Naive thymus-derived CD4-positive, alpha-beta T cell (primary cell): ENCODE data around the gene SIGLEC6. TPM values are rescaled to one million over a fixed set of nuclear protein-coding genes. Genes with fewer than 3 reads are reported as not detected.

ENCODE experiments used
- ATAC-seq: fragments of 150-1000 bp; cut with Tn5 transposase; 2 replicates; pipeline ENCODE4 v1.10.0; 2021; ENCODE audit warnings: mild to moderate bottlenecking, moderate library complexity
- CTCF ChIA-PET: fragments of 350-600 bp; sonication (Branson Sonifier 250); formaldehyde crosslinking; loops from one replicate; lab custom pipeline; 2021; ENCODE audit warnings: antibody characterized with exemption; lab: Charles Lee
- POLR2A ChIA-PET: fragments of 350-600 bp; sonication (Branson Sonifier 250); formaldehyde crosslinking; loops from one replicate; lab custom pipeline; 2021; ENCODE audit warnings: antibody characterized with exemption, inconsistent platforms; lab: Charles Lee
- DNase-seq, 9 donors: peaks; one replicate each; pipeline versions ENCODE4 v3.0.0 to v3.0.0-alpha.2; 2020 to 2022; ENCODE audit warnings: mixed read lengths in 1 of 9
- H3K27ac ChIP-seq: one replicate; pipeline ENCODE4 v1.7.0; 2013; ENCODE audit warnings: mild to moderate bottlenecking, low read depth, low read length, moderate library complexity
- H3K27me3 ChIP-seq, 2 donors: one replicate each; pipeline ENCODE4 v1.7.0; 2013; ENCODE audit warnings: low read length in 2 of 2, mild to moderate bottlenecking in 2 of 2, moderate library complexity in 2 of 2; ENCODE audit not compliant: control insufficient read depth in 2 of 2, insufficient read depth in 2 of 2
- H3K36me3 ChIP-seq, 3 experiments: 1 replicate in 2 of 3; 2 replicates in 1 of 3; pipeline ENCODE4 v1.7.0; 2013; ENCODE audit warnings: low read length in 3 of 3, mild to moderate bottlenecking in 3 of 3, moderate library complexity in 1 of 3; ENCODE audit not compliant: insufficient read depth in 3 of 3, control insufficient read depth in 2 of 3
- H3K4me1 ChIP-seq, 2 donors: one replicate each; pipeline ENCODE4 v1.7.0; 2013; ENCODE audit warnings: low read length in 2 of 2, mild to moderate bottlenecking in 2 of 2, moderate library complexity in 1 of 2; ENCODE audit not compliant: control insufficient read depth in 2 of 2, insufficient read depth in 2 of 2
- H3K4me3 ChIP-seq: 2 replicates; pipeline ENCODE4 v1.7.0; 2013; ENCODE audit warnings: mild to moderate bottlenecking, low read length
- H3K9me3 ChIP-seq, 3 experiments: 1 replicate in 2 of 3; 2 replicates in 1 of 3; pipeline ENCODE4 v1.7.0; 2013; ENCODE audit warnings: low read length in 3 of 3; ENCODE audit not compliant: control insufficient read depth in 2 of 3
- H3K27ac Mint-ChIP-seq, 9 donors: one replicate each; pipeline ENCODE4 v1.8.0; 2020 to 2022; ENCODE audit warnings: mixed read lengths in 9 of 9, mild to moderate bottlenecking in 8 of 9, moderate library complexity in 5 of 9, inconsistent platforms in 2 of 9
- H3K27me3 Mint-ChIP-seq, 5 donors: one replicate each; pipeline ENCODE4 v1.8.0; 2021 to 2022; ENCODE audit warnings: mixed read lengths in 5 of 5, mild to moderate bottlenecking in 1 of 5
- H3K36me3 Mint-ChIP-seq, 5 donors: one replicate each; pipeline ENCODE4 v1.8.0; 2020 to 2022; ENCODE audit warnings: mixed read lengths in 5 of 5, mild to moderate bottlenecking in 3 of 5, inconsistent platforms in 1 of 5
- H3K4me1 Mint-ChIP-seq, 7 donors: one replicate each; pipeline ENCODE4 v1.8.0; 2020 to 2022; ENCODE audit warnings: mixed read lengths in 7 of 7, mild to moderate bottlenecking in 3 of 7, inconsistent platforms in 1 of 7
- H3K4me3 Mint-ChIP-seq, 10 donors: one replicate each; pipeline ENCODE4 v1.8.0; 2020 to 2022; ENCODE audit warnings: mild to moderate bottlenecking in 10 of 10, mixed read lengths in 10 of 10, moderate library complexity in 6 of 10, inconsistent platforms in 2 of 10
- H3K9me3 Mint-ChIP-seq, 11 donors: one replicate each; pipeline ENCODE4 v1.8.0; 2020 to 2022; ENCODE audit warnings: mixed read lengths in 11 of 11, mild to moderate bottlenecking in 4 of 11, inconsistent platforms in 1 of 11, moderate library complexity in 1 of 11
- intact Hi-C, 2 donors: fragments of 100-400 bp; cut with micrococcal nuclease; formaldehyde crosslinking; loops; one replicate each; pipeline ENCODE4 v1.15.1; 2023
- polyA plus RNA-seq, 2 donors: library from polyadenylated mRNA; unstranded; fragments of 300-500 nt; fragmentation: Illumina TruSeq; gene quantifications; one replicate each; pipeline ENCODE4 v1.2.3, GENCODE V29; 2021
- total RNA-seq, 6 experiments: library from RNA in 5 of 6; stranded (reverse) in 5 of 6; gene quantifications; 1 replicate in 5 of 6; 2 replicates in 1 of 6; pipeline ENCODE4 v1.2.3 and lab custom pipeline; 2021 to 2026

The SIGLEC6 gene
- total and polyA plus RNA-seq, 7 experiments from 2014 or later = 0.46 to 2.5 (median 0.64) TPM; not detected in 2

DNA sequence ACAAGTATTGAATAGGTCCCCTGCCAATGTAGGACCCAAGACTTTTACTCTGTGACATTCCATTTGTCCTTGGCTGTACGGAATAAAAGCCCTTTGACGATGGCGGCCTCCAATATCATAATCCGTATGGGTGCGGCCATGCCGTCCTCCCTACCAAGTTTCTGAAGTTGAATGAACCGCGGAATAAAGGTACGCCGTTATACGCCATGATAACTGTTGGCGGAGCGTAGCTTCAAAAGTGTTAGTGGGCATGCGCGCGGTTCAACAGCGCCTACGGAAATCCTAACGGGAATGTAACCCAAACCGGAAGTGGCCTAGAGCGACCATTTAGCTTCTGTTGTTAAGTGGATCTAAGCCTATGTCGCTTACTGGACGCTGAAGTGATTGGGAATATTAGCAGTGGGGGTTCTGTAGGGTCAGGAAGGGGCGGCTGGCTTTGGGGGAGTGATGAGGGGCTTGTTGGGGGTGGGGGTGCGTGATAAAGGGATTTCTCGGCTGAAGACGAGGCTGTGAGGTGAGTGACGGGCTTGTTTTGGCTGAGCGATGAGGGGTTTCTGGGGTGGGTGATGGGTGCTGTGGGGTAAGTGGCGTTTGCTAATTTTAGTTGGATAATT is 39.6 kb upstream of the SIGLEC6 start, which contains the start of gene ZNF175:
TSS of gene ZNF175 (plus strand) at position 322 of the 614 bp plus-strand sequence. CDS start 2,047 bp downstream, outside the sequence.
- Mint-ChIP-seq H3K27me3 (peaks cover 4 to 18% (median 7%) of the 10 kb centered on the region in 5 donors), H3K4me1 (peaks cover 21 to 45% (median 34%) of the 10 kb centered on the region in 7 donors), H3K27ac (peak within 1 kb of the TSS; percentile 36 to 90 (median 80)), H3K9me3 (peaks cover 0 to 8% (median 2%) of the 10 kb centered on the region in 11 donors), H3K4me3 (peak within 1 kb of the TSS; percentile 82 to 99 (median 96)), H3K36me3 (peaks cover 12 to 42% (median 31%) of the 10 kb centered on the region in 5 donors)
- POLR2A ChIA-PET = no interaction called here
- no peaks in the 10 kb centered on the region for H3K27me3 ChIP-seq
- CTCF ChIA-PET = interaction anchor here (0.6 kb wide), 1 partner anchor 146 kb away, joined by 3 read pairs; no protein-coding TSS in a partner anchor
- peaks cover 0 to 8% (median 0%) of the 10 kb centered on the region in 3 experiments for H3K36me3 ChIP-seq
- peak within 1 kb of the TSS; percentile 30 for H3K27ac ChIP-seq
- peak; percentile 96 for ATAC-seq
- intact Hi-C loops = loop anchor here (1.0 to 5.0 kb wide), 4 partner anchors 23 to 601 kb away; partner anchors contain the start of genes CTU1 (in 1 of the 2) and ZNF836 (in 1 of the 2)
- peaks cover 10 to 11% of the 10 kb centered on the region in 2 donors for H3K4me1 ChIP-seq
- no peaks in the 10 kb centered on the region for H3K9me3 ChIP-seq
- H3K4me3 ChIP-seq = peak within 1 kb of the TSS; percentile 84
- DNase-seq = peak; percentile 41 to 79 (median 71)

- no peak overlapping the region for H3K27ac Mint-ChIP-seq
- ChIA-PET CTCF (interaction anchor here (0.6 kb wide), 1 partner anchor 179 kb away, joined by 3 read pairs; no protein-coding TSS in a partner anchor), POLR2A (no interaction called here)
These were observed 37.0 kb upstream of the SIGLEC6 start for GRCh38 chr19:51568456-51568855.

GRCh38 chr19:51567583-51567982 is 36.1 kb upstream of the SIGLEC6 start:
- intact Hi-C loops = no loop called here
- H3K4me1 Mint-ChIP-seq = peaks cover 13 to 29% (median 22%) of the 10 kb centered on the region in 7 donors
- DNase-seq (no peak), ATAC-seq (no peak)
- peaks cover 3 to 12% (median 10%) of the 10 kb centered on the region in 5 donors for H3K36me3 Mint-ChIP-seq
- POLR2A ChIA-PET = no interaction called here
- Histone ChIP-seq H3K27ac (no peak overlapping the region), H3K4me3 (no peak overlapping the region), H3K27me3 (no peaks in the 10 kb centered on the region), H3K4me1 (peaks cover 10 to 11% of the 10 kb centered on the region in 2 donors), H3K9me3 (no peaks in the 10 kb centered on the region), H3K36me3 (no peaks in the 10 kb centered on the region)
- CTCF ChIA-PET = no interaction called here
- H3K27me3 Mint-ChIP-seq = peaks cover 30 to 43% (median 35%) of the 10 kb centered on the region in 5 donors
- H3K9me3 Mint-ChIP-seq = peaks cover 0 to 7% (median 1%) of the 10 kb centered on the region in 11 donors
- no peak overlapping the region for H3K4me3 Mint-ChIP-seq
- H3K27ac Mint-ChIP-seq = no peak overlapping the region

More at GRCh38 chr19:51568456-51568855, 37.0 kb upstream of the SIGLEC6 start:
- Histone ChIP-seq H3K4me3 (no peak overlapping the region), H3K9me3 (no peaks in the 10 kb centered on the region), H3K27me3 (no peaks in the 10 kb centered on the region), H3K36me3 (peaks cover 0 to 5% (median 0%) of the 10 kb centered on the region in 3 experiments), H3K27ac (no peak overlapping the region), H3K4me1 (peaks cover 10 to 11% of the 10 kb centered on the region in 2 donors)
- Mint-ChIP-seq H3K9me3 (peaks cover 0 to 7% (median 1%) of the 10 kb centered on the region in 11 donors), H3K4me1 (peaks cover 19 to 37% (median 28%) of the 10 kb centered on the region in 7 donors), H3K36me3 (peaks cover 6 to 20% (median 12%) of the 10 kb centered on the region in 5 donors), H3K27me3 (peaks cover 24 to 38% (median 30%) of the 10 kb centered on the region in 5 donors), H3K4me3 (peak overlapping the region in 1 of 10 donors; percentile 33)
- ATAC-seq (no peak), DNase-seq (no peak)
- intact Hi-C loops = no loop called here

- H3K27me3 ChIP-seq = no peaks in the 10 kb centered on the region
- peaks cover 7 to 8% of the 10 kb centered on the region in 2 donors for H3K4me1 ChIP-seq
- ATAC-seq = no peak
- Mint-ChIP-seq H3K36me3 (peaks cover 2 to 8% (median 4%) of the 10 kb centered on the region in 5 donors), H3K9me3 (peaks cover 0 to 10% (median 3%) of the 10 kb centered on the region in 11 donors), H3K27ac (no peak overlapping the region), H3K27me3 (peaks cover 35 to 48% (median 40%) of the 10 kb centered on the region in 5 donors), H3K4me1 (peaks cover 6 to 20% (median 13%) of the 10 kb centered on the region in 7 donors), H3K4me3 (no peak overlapping the region)
- H3K27ac ChIP-seq = no peak overlapping the region
- intact Hi-C loops = no loop called here
- ChIA-PET POLR2A (no interaction called here), CTCF (no interaction called here)
- no peak overlapping the region for H3K4me3 ChIP-seq
- H3K9me3 ChIP-seq = no peaks in the 10 kb centered on the region
- no peak for DNase-seq
- H3K36me3 ChIP-seq = no peaks in the 10 kb centered on the region
These were observed 35.1 kb upstream of the SIGLEC6 start for GRCh38 chr19:51566489-51567100.

- intact Hi-C loops = no loop called here
- no peak for ATAC-seq
- Mint-ChIP-seq H3K9me3 (peaks cover 0 to 10% (median 3%) of the 10 kb centered on the region in 11 donors), H3K27me3 (peaks cover 37 to 58% (median 50%) of the 10 kb centered on the region in 5 donors), H3K36me3 (peaks cover 0 to 4% (median 2%) of the 10 kb centered on the region in 5 donors), H3K27ac (no peak overlapping the region), H3K4me3 (peak overlapping the region in 1 of 10 donors; percentile 3), H3K4me1 (peaks cover 2 to 9% (median 4%) of the 10 kb centered on the region in 7 donors)
- no peak for DNase-seq
- H3K36me3 ChIP-seq = no peaks in the 10 kb centered on the region
- no peak overlapping the region for H3K27ac ChIP-seq
- no peaks in the 10 kb centered on the region for H3K9me3 ChIP-seq
- H3K27me3 ChIP-seq = no peaks in the 10 kb centered on the region
- H3K4me3 ChIP-seq = no peak overlapping the region
- peaks cover 2 to 4% of the 10 kb centered on the region in 2 donors for H3K4me1 ChIP-seq
- POLR2A ChIA-PET = interaction anchor here (0.8 kb wide), 1 partner anchor 29 kb away, joined by 3 read pairs; no protein-coding TSS in a partner anchor
- CTCF ChIA-PET = no interaction called here
These were observed 34.1 kb upstream of the SIGLEC6 start for GRCh38 chr19:51565583-51565982.

- POLR2A ChIA-PET = no interaction called here
- H3K9me3 Mint-ChIP-seq = peaks cover 0 to 10% (median 2%) of the 10 kb centered on the region in 11 donors
- H3K27me3 Mint-ChIP-seq = peaks cover 42 to 64% (median 58%) of the 10 kb centered on the region in 5 donors
- Histone ChIP-seq H3K36me3 (no peaks in the 10 kb centered on the region), H3K4me3 (no peak overlapping the region), H3K4me1 (no peaks in the 10 kb centered on the region), H3K27me3 (no peaks in the 10 kb centered on the region), H3K9me3 (no peaks in the 10 kb centered on the region), H3K27ac (no peak overlapping the region)
- intact Hi-C loops = no loop called here
- peaks cover 0 to 2% (median 0%) of the 10 kb centered on the region in 7 donors for H3K4me1 Mint-ChIP-seq
- no peak overlapping the region for H3K27ac Mint-ChIP-seq
- ATAC-seq (peak; percentile 27), DNase-seq (no peak)
- H3K36me3 Mint-ChIP-seq = peaks cover 0 to 4% (median 0%) of the 10 kb centered on the region in 5 donors
- no peak overlapping the region for H3K4me3 Mint-ChIP-seq
- CTCF ChIA-PET = no interaction called here
These were observed 33.3 kb upstream of the SIGLEC6 start for GRCh38 chr19:51564791-51565190.
